CD14-positive monocyte (primary cell): Measurements from ENCODE around the gene MTHFSD. TPM values are rescaled to one million over a fixed set of nuclear protein-coding genes. Genes with fewer than 3 reads are reported as not detected.

Source experiments
- DNase-seq, 3 donors: peaks; one replicate each; pipeline ENCODE4 v3.0.0-alpha.2; 2011 to 2022
- H2AFZ ChIP-seq: 2 replicates; pipeline ENCODE4 v1.6.0; 2012; ENCODE audit warnings: mild to moderate bottlenecking, low read depth, low read length, inconsistent platforms; ENCODE audit not compliant: insufficient read depth, poor library complexity, severe bottlenecking
- H3K27ac ChIP-seq, 2 donors: 1 replicate in 1 of 2; 2 replicates in 1 of 2; pipeline ENCODE4 v1.5.1; 2012 to 2013; ENCODE audit warnings: low read length in 2 of 2, control low read depth in 1 of 2, inconsistent platforms in 1 of 2, low read depth in 1 of 2, mild to moderate bottlenecking in 1 of 2
- H3K27me3 ChIP-seq, 2 donors: one replicate each; pipeline versions ENCODE4 v1.6.0 to v1.6.1; 2011 to 2013; ENCODE audit warnings: low read length in 2 of 2; ENCODE audit not compliant: control insufficient read depth in 2 of 2, insufficient read depth in 2 of 2
- H3K36me3 ChIP-seq, 2 donors: replicated peaks in 1 of 2; 1 replicate in 1 of 2; 2 replicates in 1 of 2; pipeline versions ENCODE4 v1.5.1 to v1.6.1; 2012 to 2013; ENCODE audit warnings: low read length in 2 of 2, control low read depth in 1 of 2, inconsistent platforms in 1 of 2, mild to moderate bottlenecking in 1 of 2; ENCODE audit not compliant: insufficient read depth in 2 of 2, control insufficient read depth in 1 of 2
- H3K4me1 ChIP-seq, 2 donors: 1 replicate in 1 of 2; 2 replicates in 1 of 2; pipeline versions ENCODE4 v1.5.1 to v1.6.1; 2012 to 2013; ENCODE audit warnings: low read length in 2 of 2, control low read depth in 1 of 2, inconsistent platforms in 1 of 2, mild to moderate bottlenecking in 1 of 2, moderate library complexity in 1 of 2; ENCODE audit not compliant: insufficient read depth in 2 of 2, control insufficient read depth in 1 of 2
- H3K4me2 ChIP-seq: replicated peaks from 2 replicates; pipeline ENCODE3; 2012; ENCODE audit warnings: low read length, moderate library complexity, mild to moderate bottlenecking; ENCODE audit not compliant: poor library complexity, severe bottlenecking; ENCODE audit errors: extremely low read depth
- H3K4me3 ChIP-seq, 3 experiments: fragments of 200-600 bp in 1 of 3; sonication (generic) in 1 of 3; replicated peaks in 1 of 3; 1 replicate in 2 of 3; 2 replicates in 1 of 3; pipeline ENCODE4 v1.5.1; 2011 to 2013; ENCODE audit warnings: low read length in 3 of 3, mild to moderate bottlenecking in 3 of 3, control low read depth in 2 of 3, low read depth in 2 of 3, inconsistent platforms in 1 of 3, moderate library complexity in 1 of 3
- H3K79me2 ChIP-seq: 2 replicates; pipeline ENCODE4 v1.6.0; 2012; ENCODE audit warnings: mild to moderate bottlenecking, control low read depth, inconsistent platforms, low read length, moderate library complexity; ENCODE audit not compliant: insufficient read depth
- H3K9ac ChIP-seq: 2 replicates; pipeline ENCODE4 v1.6.0; 2017; ENCODE audit warnings: low read length, mild to moderate bottlenecking; ENCODE audit not compliant: insufficient read depth, poor library complexity, severe bottlenecking
- H3K9me3 ChIP-seq, 2 donors: replicated peaks in 1 of 2; 1 replicate in 1 of 2; 2 replicates in 1 of 2; pipeline versions ENCODE4 v1.5.1 to v1.6.1; 2012 to 2013; ENCODE audit warnings: low read length in 2 of 2, control low read depth in 1 of 2; ENCODE audit not compliant: control insufficient read depth in 1 of 2, insufficient read depth in 1 of 2
- H4K20me1 ChIP-seq: 2 replicates; pipeline ENCODE4 v1.6.0; 2012; ENCODE audit warnings: mild to moderate bottlenecking, low read length, control low read depth, moderate library complexity; ENCODE audit not compliant: insufficient read depth
- H3K27ac Mint-ChIP-seq, 7 donors: one replicate each; pipeline ENCODE4 v1.8.0; 2020; ENCODE audit warnings: mild to moderate bottlenecking in 7 of 7, mixed read lengths in 7 of 7, moderate library complexity in 6 of 7, inconsistent platforms in 2 of 7
- H3K27me3 Mint-ChIP-seq, 3 donors: one replicate each; pipeline ENCODE4 v1.8.0; 2021 to 2022; ENCODE audit warnings: low read depth in 3 of 3, mild to moderate bottlenecking in 3 of 3, mixed read lengths in 3 of 3, moderate library complexity in 3 of 3, inconsistent platforms in 1 of 3
- H3K36me3 Mint-ChIP-seq, 2 donors: one replicate each; pipeline ENCODE4 v1.8.0; 2020; ENCODE audit warnings: mixed read lengths in 2 of 2, inconsistent platforms in 1 of 2, mild to moderate bottlenecking in 1 of 2
- H3K4me1 Mint-ChIP-seq: one replicate; pipeline ENCODE4 v1.8.0; 2020; ENCODE audit warnings: mild to moderate bottlenecking, mixed read lengths
- H3K4me3 Mint-ChIP-seq, 2 donors: one replicate each; pipeline ENCODE4 v1.8.0; 2020; ENCODE audit warnings: mild to moderate bottlenecking in 2 of 2, mixed read lengths in 2 of 2, moderate library complexity in 1 of 2
- H3K9me3 Mint-ChIP-seq, 7 donors: one replicate each; pipeline ENCODE4 v1.8.0; 2020 to 2022; ENCODE audit warnings: mixed read lengths in 7 of 7, mild to moderate bottlenecking in 6 of 7, moderate library complexity in 6 of 7, inconsistent platforms in 2 of 7
- CTCF ChIP-seq: fragments of 200-600 bp; IDR thresholded peaks from one replicate; pipeline ENCODE4 v1.8.0; 2022; ENCODE audit warnings: antibody characterized with exemption, mild to moderate bottlenecking
- WGBS: methylation state at CpG from one replicate; pipeline ENCODE4 v1.1.5; 2013; ENCODE audit warnings: missing lambda C conversion rate; ENCODE audit not compliant: insufficient coverage; 5-methylcytosine and 5-hydroxymethylcytosine counted together
- intact Hi-C, 2 donors: fragments of 100-400 bp; cut with micrococcal nuclease; formaldehyde crosslinking; loops; one replicate each; pipeline versions ENCODE4 v1.15.0 to v1.15.1; 2023
- polyA plus RNA-seq, 3 donors: library from polyadenylated mRNA; depleted of rRNA in 1 of 3; unstranded in 2 of 3; stranded (reverse) in 1 of 3; fragments of 300-500 nt in 2 of 3; fragments of >200 nt in 1 of 3; fragmentation: Illumina TruSeq in 2 of 3; gene quantifications; 1 replicate in 2 of 3; 2 replicates in 1 of 3; pipeline ENCODE4 v1.2.3, GENCODE V29; 2012 to 2021

MTHFSD gene
- polyA plus RNA-seq, 3 donors, result 7.2 to 14.1 (median 11.7) TPM

GRCh38 chr16:86531191-86531545 lies 23.9 kb downstream of the MTHFSD start:
- Mint-ChIP-seq H3K4me1 (no peaks in the 10 kb centered on the region), H3K27ac (no peak overlapping the region), H3K36me3 (peaks cover 33 to 62% of the 10 kb centered on the region in 2 donors), H3K9me3 (peaks cover 0 to 5% (median 0%) of the 10 kb centered on the region in 7 donors), H3K4me3 (no peak overlapping the region), H3K27me3 (peaks cover 0 to 1% (median 0%) of the 10 kb centered on the region in 3 donors)
- no peak for DNase-seq
- TF ChIP-seq CTCF, result no peak
- Histone ChIP-seq H3K27ac (no peak overlapping the region), H2AFZ (no peak overlapping the region), H3K4me3 (no peak overlapping the region), H3K36me3 (peaks cover 17 to 29% of the 10 kb centered on the region in 2 donors), H4K20me1 (no peaks in the 10 kb centered on the region), H3K4me2 (no peak overlapping the region), H3K4me1 (no peaks in the 10 kb centered on the region), H3K9me3 (no peaks in the 10 kb centered on the region), H3K27me3 (no peaks in the 10 kb centered on the region), H3K79me2 (no peaks in the 10 kb centered on the region), H3K9ac (no peak overlapping the region)
- 98% methylated on average over 5 of the region's 7 CpGs for WGBS
- intact Hi-C loops, result no loop called here

GRCh38 chr16:86530251-86531190 lies 24.5 kb downstream of the MTHFSD start:
- H3K27ac ChIP-seq, result no peak overlapping the region
- no peak overlapping the region for H2AFZ ChIP-seq
- H3K27me3 ChIP-seq, result no peaks in the 10 kb centered on the region
- WGBS, result 95% methylated on average over 25 of the region's 31 CpGs
- no peaks in the 10 kb centered on the region for H3K9me3 ChIP-seq
- H4K20me1 ChIP-seq, result no peaks in the 10 kb centered on the region
- peaks cover 14 to 23% of the 10 kb centered on the region in 2 donors for H3K36me3 ChIP-seq
- H3K4me1 ChIP-seq, result no peaks in the 10 kb centered on the region
- no peak overlapping the region for H3K4me2 ChIP-seq
- H3K27me3 Mint-ChIP-seq, result peaks cover 0 to 1% (median 0%) of the 10 kb centered on the region in 3 donors
- H3K9ac ChIP-seq, result no peak overlapping the region
- H3K27ac Mint-ChIP-seq, result no peak overlapping the region
- H3K79me2 ChIP-seq, result no peaks in the 10 kb centered on the region
- no peak for TF ChIP-seq CTCF
- intact Hi-C loops, result no loop called here
- no peak for DNase-seq
- H3K4me3 Mint-ChIP-seq, result no peak overlapping the region
- peaks cover 30 to 56% of the 10 kb centered on the region in 2 donors for H3K36me3 Mint-ChIP-seq
- no peak overlapping the region for H3K4me3 ChIP-seq
- no peaks in the 10 kb centered on the region for H3K4me1 Mint-ChIP-seq
- peaks cover 0 to 5% (median 0%) of the 10 kb centered on the region in 7 donors for H3K9me3 Mint-ChIP-seq
